GM21825 (cell line): ENCODE measurements around the gene CLCNKB.
A peak's percentile ranks its signal among the peaks of the same experiment; 100 is the strongest.
"Not testable (repeated sequence)": the region's sequence is repeated elsewhere in the genome, so short reads cannot be mapped to it uniquely, and the experiment has no call there.

Experiments
- ATAC-seq: cut with Tn5 transposase; IDR thresholded peaks from one replicate; pipeline ENCODE4 v1.9.1; 2021; ENCODE audit warnings: mild to moderate bottlenecking, moderate library complexity; ENCODE audit not compliant: unreplicated experiment

CLCNKB gene

GRCh38 chr1:16029288-16029687, 14.3 kb upstream of the CLCNKB start:
- ATAC-seq, result no peak

GRCh38 chr1:16031551-16031950, 12.0 kb upstream of the CLCNKB start:
- ATAC-seq, result no peak

DNA sequence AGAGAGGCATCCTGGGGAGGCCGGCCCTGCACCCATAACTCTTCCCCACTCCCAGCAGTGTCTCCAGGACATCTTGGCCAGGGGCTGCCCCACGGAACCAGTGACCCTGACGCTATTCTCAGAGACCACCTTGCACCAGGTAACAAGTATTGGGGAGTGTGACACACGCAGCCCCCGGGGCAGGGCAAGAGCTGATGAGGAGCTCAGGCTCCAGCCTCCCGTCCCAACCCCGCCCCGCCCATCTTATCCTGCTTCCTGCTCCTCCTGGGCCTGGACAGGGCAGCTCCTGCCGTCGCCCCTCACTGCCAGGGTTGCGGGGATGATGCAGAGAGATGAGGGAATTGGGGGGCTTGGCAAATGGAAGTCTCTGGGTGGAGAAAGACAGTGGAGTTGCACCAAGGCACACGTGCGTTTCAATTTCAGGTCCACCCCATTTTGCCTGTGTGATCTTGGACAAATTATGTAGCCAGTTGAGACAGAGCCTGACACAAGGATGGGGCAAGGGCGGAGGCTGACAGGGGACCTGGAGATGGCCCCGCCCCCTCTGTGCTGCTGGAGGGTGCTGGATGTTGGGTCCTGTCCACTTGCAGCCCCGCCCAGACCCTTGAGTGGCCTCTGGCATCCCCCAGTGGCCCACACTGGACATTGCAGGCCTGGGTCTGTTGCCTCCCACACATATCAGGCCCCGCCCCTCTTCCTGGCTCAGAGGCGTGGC, 11.0 kb upstream of the CLCNKB start:
- peak; percentile 57 for ATAC-seq

DNA sequence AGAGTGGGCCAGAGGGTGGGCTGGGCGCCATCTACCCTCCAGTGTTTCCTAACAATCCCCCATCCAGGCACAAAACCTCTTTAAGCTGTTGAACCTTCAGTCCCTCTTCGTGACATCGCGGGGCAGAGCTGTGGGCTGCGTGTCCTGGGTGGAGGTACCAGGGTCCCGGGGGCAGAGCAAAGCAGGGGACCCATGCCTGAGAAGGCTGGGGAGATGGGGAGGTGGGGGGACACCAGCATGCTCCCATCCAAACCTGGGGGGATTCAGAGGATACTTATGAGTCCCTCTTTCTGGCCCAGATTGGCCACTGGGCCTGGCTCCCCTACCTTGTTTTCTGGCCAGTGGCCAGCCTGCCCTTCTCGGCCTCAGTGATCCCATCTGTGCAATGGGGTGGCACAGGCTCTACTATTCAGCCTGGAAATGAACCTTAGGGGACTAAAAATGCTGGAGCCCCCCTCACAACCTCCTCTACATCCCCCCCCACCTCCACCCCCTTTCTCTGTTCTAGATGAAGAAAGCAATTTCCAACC, 10.4 kb upstream of the CLCNKB start:
- ATAC-seq, result not testable (repeated sequence)

DNA sequence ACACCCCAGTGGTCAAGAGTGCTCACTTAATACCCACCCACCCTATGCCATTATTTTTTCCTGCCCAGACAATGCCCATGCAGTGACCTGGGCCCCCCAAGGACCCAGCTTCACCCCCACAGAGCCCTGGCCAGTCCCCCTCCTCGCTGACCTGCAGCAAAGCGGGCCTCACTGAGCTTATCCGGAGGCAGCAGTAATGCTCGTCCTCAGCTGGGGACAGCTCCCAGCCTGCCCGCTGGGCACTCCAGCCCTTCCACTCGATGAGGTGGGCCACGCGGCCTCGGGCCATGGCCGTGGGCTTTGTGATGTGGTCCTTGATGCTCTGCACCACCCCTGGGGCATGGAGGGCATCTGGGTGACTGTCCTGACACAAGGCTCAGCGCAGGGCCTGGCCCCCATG, 7.1 kb upstream of the CLCNKB start:
- not testable (repeated sequence) for ATAC-seq

GRCh38 chr1:16038620-16038912, 5.0 kb upstream of the CLCNKB start:
- no peak for ATAC-seq

GRCh38 chr1:16039871-16040270, 3.7 kb upstream of the CLCNKB start:
- not testable (repeated sequence) for ATAC-seq

- no peak for ATAC-seq
These were observed 2.4 kb upstream of the CLCNKB start for GRCh38 chr1:16041200-16041599.

DNA sequence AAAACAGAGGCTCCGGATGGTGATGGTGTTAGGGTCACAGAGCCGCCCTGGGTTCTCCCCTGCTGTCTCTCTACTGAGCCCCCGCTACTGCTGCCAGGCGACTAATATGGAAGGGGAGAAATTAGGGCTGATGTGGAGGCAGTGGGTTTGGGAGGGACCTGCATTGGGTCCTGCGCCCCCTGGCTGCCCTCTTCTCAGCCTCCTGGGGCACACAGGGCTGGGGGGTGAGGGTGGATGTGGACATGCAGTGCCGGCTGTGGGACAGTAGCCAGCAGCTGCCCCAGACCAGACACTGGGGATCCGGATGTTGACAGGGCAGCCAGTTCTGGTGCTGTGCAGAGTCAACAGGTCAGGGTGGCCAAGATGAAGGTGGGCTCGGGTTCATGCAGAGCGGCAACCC, 1.5 kb upstream of the CLCNKB start:
- no peak for ATAC-seq

GRCh38 chr1:16042654-16043053, 928 bp upstream of the CLCNKB start:
- ATAC-seq, result not testable (repeated sequence)

GRCh38 chr1:16043950-16044349, 368 bp downstream of the CLCNKB start:
- ATAC-seq, result no peak

DNA sequence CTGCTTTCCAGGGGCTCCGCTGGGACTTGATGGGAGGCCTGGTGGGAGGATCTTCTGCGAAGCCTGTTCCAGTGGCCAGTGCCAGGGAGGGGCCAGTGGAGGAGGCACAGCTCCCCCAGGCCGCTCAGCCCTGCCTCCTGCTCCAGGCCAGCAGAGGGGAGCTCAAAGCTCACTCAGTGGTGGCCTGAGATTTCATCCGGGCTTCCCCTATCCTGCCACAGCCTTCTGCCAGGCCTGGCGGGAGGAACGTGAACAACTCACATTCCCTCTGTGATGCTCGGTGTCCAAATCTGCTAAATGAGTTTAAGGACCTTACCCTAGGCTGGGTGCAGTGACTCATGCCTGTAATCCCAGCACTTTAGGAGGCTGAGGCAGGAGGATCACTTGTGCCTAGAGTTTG, 3.3 kb downstream of the CLCNKB start:
- ATAC-seq, result no peak

DNA sequence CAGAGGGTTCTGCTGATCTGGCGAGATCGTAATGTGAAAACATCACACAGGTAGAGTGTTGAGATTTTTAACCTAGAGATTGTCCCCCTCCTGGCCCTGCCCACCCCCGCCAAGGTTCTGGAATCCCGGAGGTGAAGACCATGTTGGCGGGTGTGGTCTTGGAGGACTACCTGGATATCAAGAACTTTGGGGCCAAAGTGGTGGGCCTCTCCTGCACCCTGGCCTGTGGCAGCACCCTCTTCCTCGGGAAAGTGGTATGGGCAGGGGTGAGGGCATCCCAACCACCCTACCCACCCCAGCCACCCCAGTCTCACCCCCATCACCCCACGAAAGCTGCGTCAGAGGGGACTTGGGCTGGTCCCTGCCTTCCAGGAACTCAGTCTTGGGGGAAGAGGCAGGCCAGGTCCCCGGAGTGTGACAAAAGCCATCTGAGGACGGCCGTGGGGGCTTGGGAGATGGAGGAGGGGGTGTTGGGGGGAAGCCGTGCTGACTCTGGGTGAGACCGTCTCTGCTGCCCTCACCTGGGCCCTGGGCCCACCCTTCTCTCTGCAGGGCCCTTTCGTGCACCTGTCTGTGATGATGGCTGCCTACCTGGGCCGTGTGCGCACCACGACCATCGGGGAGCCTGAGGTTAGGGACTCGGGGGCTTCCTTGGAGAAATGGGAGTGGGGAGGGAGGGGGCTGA, 4.4 kb downstream of the CLCNKB start:
- no peak for ATAC-seq

DNA sequence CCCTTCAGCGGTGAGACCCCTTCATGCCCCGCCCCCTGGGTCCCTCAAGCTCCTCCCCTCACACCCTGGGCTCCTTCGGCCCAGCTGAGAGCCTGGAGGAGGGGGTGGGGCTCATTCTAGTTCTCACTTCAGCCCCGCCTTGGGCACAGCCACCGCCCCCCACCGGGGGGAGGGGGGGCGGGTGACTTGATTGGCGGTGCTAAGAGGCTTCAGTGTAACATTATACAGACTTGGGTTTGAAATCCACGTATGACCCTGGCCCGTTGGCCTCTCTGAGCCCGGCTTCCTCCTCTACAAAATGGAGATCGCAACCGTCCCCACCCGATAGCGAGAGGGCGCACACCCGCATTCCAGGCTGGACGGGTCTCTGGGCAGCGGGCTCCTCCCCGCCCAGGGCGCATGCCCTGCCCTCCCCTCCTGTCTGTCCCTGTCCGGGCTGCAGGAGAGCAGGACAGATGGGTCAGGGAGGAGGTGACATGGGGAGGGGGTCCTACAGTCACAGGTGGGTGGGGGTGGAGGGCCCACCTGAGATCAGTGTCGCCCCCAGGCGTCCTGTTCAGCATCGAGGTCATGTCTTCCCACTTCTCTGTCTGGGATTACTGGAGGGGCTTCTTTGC, 5.1 kb downstream of the CLCNKB start:
- no peak for ATAC-seq

GRCh38 chr1:16050328-16050727, 6.7 kb downstream of the CLCNKB start:
- ATAC-seq, result no peak

DNA sequence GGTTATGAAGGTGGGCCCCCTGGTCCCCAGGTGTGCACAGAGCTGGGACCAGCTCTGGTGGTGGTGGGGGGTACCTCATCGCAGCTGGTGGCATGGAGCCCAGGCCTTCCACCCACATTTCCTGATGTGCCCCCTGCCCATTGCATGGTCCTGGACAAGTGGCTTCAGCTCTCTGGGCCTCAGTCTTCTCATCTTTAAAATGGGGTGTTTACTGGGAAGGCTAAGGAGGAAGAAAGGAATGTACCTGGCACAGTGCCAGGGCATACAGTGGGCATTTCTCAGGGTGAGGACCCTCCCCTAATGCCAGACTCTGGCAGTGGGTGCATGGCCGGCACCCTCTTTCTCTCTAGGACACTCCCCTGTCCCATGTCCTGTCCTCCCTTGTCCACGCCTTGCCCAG, 7.5 kb downstream of the CLCNKB start:
- ATAC-seq, result no peak

DNA sequence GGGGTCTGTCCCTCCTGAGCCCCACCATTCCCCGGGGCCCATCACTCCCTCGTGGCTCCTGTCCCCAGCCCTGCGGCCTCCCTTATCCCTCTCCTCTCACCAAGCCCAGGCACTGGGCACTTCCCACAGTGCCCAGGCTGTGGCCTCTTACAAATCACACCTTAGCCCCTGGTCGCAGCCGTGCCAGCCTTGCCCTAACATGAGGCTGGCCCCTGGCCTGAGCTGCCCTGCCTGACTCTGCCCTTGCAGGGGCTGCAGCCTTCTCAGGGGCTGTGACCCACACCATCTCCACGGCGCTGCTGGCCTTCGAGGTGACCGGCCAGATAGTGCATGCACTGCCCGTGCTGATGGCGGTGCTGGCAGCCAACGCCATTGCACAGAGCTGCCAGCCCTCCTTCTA, 8.4 kb downstream of the CLCNKB start:
- not testable (repeated sequence) for ATAC-seq

- no peak for ATAC-seq
These were observed 10.4 kb downstream of the CLCNKB start for GRCh38 chr1:16053781-16054502.

DNA sequence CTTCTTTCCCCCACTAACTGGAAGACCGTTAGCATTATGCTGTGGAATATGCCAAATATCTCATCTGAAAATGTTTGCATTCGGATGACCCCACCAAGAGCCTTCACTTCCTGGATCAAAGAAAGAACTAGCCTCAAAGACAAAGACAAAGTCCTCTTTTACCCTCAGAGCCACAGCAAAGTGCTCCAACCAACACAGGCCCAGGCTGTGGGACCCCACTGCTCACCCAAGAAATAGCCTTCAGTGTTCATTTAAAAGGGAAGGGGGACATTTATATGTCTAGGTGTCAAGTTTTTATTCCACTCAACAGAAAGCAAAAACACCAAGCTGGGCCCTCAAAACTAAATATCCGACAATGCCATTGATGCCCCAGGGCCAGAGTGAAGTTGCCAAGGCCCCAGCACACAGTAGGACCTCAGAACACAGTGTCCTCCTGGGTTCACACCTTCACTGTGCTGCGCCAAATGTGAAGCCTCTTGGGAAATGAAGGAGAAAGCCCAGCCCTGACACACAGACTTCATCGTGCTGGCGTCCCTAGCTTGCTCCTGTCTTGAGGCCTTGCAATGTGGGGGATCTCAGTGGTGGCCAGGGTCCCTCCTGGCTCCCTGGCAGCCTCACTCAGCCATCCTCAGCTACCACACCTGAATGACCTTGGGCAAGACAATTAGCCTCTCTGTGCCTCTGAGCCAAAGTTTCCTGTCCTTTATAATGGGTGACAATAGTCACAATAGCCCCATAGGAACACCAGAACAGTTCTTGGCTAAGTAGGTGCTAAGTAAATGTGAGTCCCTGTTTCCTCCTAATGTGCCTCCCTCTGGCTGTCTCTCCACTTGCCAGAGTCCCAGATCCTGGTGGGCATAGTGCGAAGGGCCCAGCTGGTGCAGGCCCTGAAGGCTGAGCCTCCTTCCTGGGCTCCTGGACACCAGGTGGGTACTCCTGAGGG, 11.3 kb downstream of the CLCNKB start:
- no peak for ATAC-seq
